Measurements from ENCODE around the gene FSTL4. TPM values are rescaled to one million over a fixed set of nuclear protein-coding genes. Genes with fewer than 3 reads are reported as not detected.

The FSTL4 gene
- total RNA-seq, 2 donors from 2014 or later = not detected

GRCh38 chr5:133387621-133388020 lies 224.7 kb downstream of the FSTL4 start:
- no peak for DNase-seq (ENCODE audit: low spot score)
- Histone ChIP-seq H3K36me3 (no peaks in the 10 kb centered on the region), H3K27me3 (no peaks in the 10 kb centered on the region), H3K9me3 (no peaks in the 10 kb centered on the region), H3K27ac (no peak overlapping the region), H3K4me3 (no peak overlapping the region), H3K4me1 (no peaks in the 10 kb centered on the region)
- no peak for TF ChIP-seq CTCF (IDR thresholded peaks at IDR 0.05)

GRCh38 chr5:133387091-133387490 lies 225.2 kb downstream of the FSTL4 start:
- no peak for DNase-seq (ENCODE audit: low spot score)
- H3K4me1 ChIP-seq = no peaks in the 10 kb centered on the region
- no peak for TF ChIP-seq CTCF (IDR thresholded peaks at IDR 0.05)
- H3K36me3 ChIP-seq = no peaks in the 10 kb centered on the region
- H3K9me3 ChIP-seq = no peaks in the 10 kb centered on the region
- no peak overlapping the region for H3K27ac ChIP-seq
- H3K4me3 ChIP-seq = no peak overlapping the region
- H3K27me3 ChIP-seq = no peaks in the 10 kb centered on the region

GRCh38 chr5:133386662-133387061 lies 225.7 kb downstream of the FSTL4 start:
- no peaks in the 10 kb centered on the region for H3K4me1 ChIP-seq
- no peaks in the 10 kb centered on the region for H3K27me3 ChIP-seq
- DNase-seq (ENCODE audit: low spot score) = no peak
- no peak overlapping the region for H3K4me3 ChIP-seq
- no peak overlapping the region for H3K27ac ChIP-seq
- TF ChIP-seq CTCF (IDR thresholded peaks at IDR 0.05) = no peak
- no peaks in the 10 kb centered on the region for H3K9me3 ChIP-seq
- H3K36me3 ChIP-seq = no peaks in the 10 kb centered on the region

- TF ChIP-seq CTCF (IDR thresholded peaks at IDR 0.05) = no peak
- no peaks in the 10 kb centered on the region for H3K4me1 ChIP-seq
- no peak overlapping the region for H3K27ac ChIP-seq
- no peak for DNase-seq (ENCODE audit: low spot score)
- no peaks in the 10 kb centered on the region for H3K9me3 ChIP-seq
- no peaks in the 10 kb centered on the region for H3K27me3 ChIP-seq
- H3K36me3 ChIP-seq = no peaks in the 10 kb centered on the region
- no peak overlapping the region for H3K4me3 ChIP-seq
Observed at GRCh38 chr5:133385346-133385745, 227.0 kb downstream of the FSTL4 start.

- Histone ChIP-seq H3K27me3 (no peaks in the 10 kb centered on the region), H3K4me1 (no peaks in the 10 kb centered on the region), H3K36me3 (no peaks in the 10 kb centered on the region), H3K9me3 (no peaks in the 10 kb centered on the region), H3K4me3 (no peak overlapping the region), H3K27ac (no peak overlapping the region)
- no peak for TF ChIP-seq CTCF (IDR thresholded peaks at IDR 0.05)
- DNase-seq (ENCODE audit: low spot score) = no peak
Observed at GRCh38 chr5:133384903-133385302, 227.4 kb downstream of the FSTL4 start.

- no peak for DNase-seq (ENCODE audit: low spot score)
- H3K27me3 ChIP-seq = no peaks in the 10 kb centered on the region
- H3K36me3 ChIP-seq = no peaks in the 10 kb centered on the region
- H3K4me1 ChIP-seq = no peaks in the 10 kb centered on the region
- H3K9me3 ChIP-seq = no peaks in the 10 kb centered on the region
- no peak for TF ChIP-seq CTCF (IDR thresholded peaks at IDR 0.05)
- H3K4me3 ChIP-seq = no peak overlapping the region
- H3K27ac ChIP-seq = no peak overlapping the region
Observed at GRCh38 chr5:133384120-133384855, 228.1 kb downstream of the FSTL4 start.
